ENCODE results near the gene RFX3.

The RFX3 gene

GRCh38 chr9:3474821-3475220 is 51.0 kb downstream of the RFX3 start:
- no peak for DNase-seq

- DNase-seq, result no peak
These were observed 52.4 kb downstream of the RFX3 start for GRCh38 chr9:3473405-3473804.

- DNase-seq, result no peak
These were observed 53.9 kb downstream of the RFX3 start for GRCh38 chr9:3471883-3472282.

- DNase-seq, result no peak
These were observed 57.2 kb downstream of the RFX3 start for GRCh38 chr9:3468421-3469205.

GRCh38 chr9:3467593-3468219 is 58.1 kb downstream of the RFX3 start:
- DNase-seq, result peak; percentile 76

GRCh38 chr9:3464033-3464638 is 61.7 kb downstream of the RFX3 start:
- no peak for DNase-seq

- DNase-seq, result no peak
These were observed 66.9 kb downstream of the RFX3 start for GRCh38 chr9:3458806-3459475.

- no peak for DNase-seq
These were observed 68.6 kb downstream of the RFX3 start for GRCh38 chr9:3457175-3457574.

- no peak for DNase-seq
These were observed 70.1 kb downstream of the RFX3 start for GRCh38 chr9:3455717-3456116.

GRCh38 chr9:3455094-3455493 is 70.7 kb downstream of the RFX3 start:
- DNase-seq, result no peak

GRCh38 chr9:3451956-3452355 is 73.8 kb downstream of the RFX3 start:
- no peak for DNase-seq

GRCh38 chr9:3447788-3448187 is 78.0 kb downstream of the RFX3 start:
- no peak for DNase-seq

GRCh38 chr9:3447143-3447542 is 78.7 kb downstream of the RFX3 start:
- no peak for DNase-seq

- DNase-seq, result no peak
These were observed 79.5 kb downstream of the RFX3 start for GRCh38 chr9:3446313-3446712.

- DNase-seq, result no peak
These were observed 81.8 kb downstream of the RFX3 start for GRCh38 chr9:3444016-3444415.

GRCh38 chr9:3441197-3441816 is 84.5 kb downstream of the RFX3 start:
- DNase-seq, result peak; percentile 65

- DNase-seq, result no peak
These were observed 89.0 kb downstream of the RFX3 start for GRCh38 chr9:3436629-3437420.

GRCh38 chr9:3435732-3436131 is 90.1 kb downstream of the RFX3 start:
- DNase-seq, result no peak

GRCh38 chr9:3434594-3434993 is 91.2 kb downstream of the RFX3 start:
- no peak for DNase-seq

- DNase-seq, result no peak
These were observed 92.0 kb downstream of the RFX3 start for GRCh38 chr9:3433754-3434153.

GRCh38 chr9:3433066-3433465 is 92.7 kb downstream of the RFX3 start:
- DNase-seq, result no peak

GRCh38 chr9:3431890-3432289 is 93.9 kb downstream of the RFX3 start:
- no peak for DNase-seq
